GM20431 (cell line): Measurements from ENCODE around the gene UBASH3A.

Experiments used
- in situ Hi-C: fragments of 300-500 bp; cut with MseI, MboI; formaldehyde crosslinking; loops from one replicate; pipeline ENCODE4 v1.15.0; 2020; ENCODE audit warnings: low sequenced_read_pairs; ENCODE audit not compliant: unreplicated experiment

UBASH3A gene

DNA sequence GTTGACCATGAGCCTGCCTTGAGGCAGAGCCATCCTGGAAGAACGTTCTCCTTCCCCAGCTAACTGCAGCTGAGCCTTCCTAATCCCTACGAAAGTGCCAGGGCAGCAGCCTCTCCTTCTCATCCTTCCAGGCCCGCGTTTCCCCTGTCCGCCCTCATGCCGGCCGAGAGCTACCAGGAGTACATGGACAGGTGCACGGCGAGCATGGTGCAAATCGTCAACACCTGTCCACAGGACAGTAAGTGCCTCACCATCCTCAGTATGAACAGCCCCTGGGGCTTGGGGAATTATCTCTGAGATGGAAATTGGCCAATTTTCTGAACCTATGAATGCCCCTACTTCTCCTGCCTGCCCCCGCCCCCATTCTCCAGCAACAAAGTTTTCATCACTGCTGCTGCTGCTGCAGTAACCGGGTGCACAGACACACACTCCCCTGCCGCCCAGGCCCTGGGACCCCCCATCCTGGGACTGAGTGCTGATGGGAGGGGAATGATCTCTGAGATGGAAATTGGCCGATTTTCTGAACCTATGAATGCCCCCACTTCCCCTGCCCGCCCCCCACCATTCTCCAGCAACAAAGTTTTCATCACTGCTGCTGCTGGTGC is 39.6 kb downstream of the UBASH3A start:
- in situ Hi-C loops, result loop anchor here (25.0 kb wide), 1 partner anchor 281 kb away; no protein-coding TSS in a partner anchor

DNA sequence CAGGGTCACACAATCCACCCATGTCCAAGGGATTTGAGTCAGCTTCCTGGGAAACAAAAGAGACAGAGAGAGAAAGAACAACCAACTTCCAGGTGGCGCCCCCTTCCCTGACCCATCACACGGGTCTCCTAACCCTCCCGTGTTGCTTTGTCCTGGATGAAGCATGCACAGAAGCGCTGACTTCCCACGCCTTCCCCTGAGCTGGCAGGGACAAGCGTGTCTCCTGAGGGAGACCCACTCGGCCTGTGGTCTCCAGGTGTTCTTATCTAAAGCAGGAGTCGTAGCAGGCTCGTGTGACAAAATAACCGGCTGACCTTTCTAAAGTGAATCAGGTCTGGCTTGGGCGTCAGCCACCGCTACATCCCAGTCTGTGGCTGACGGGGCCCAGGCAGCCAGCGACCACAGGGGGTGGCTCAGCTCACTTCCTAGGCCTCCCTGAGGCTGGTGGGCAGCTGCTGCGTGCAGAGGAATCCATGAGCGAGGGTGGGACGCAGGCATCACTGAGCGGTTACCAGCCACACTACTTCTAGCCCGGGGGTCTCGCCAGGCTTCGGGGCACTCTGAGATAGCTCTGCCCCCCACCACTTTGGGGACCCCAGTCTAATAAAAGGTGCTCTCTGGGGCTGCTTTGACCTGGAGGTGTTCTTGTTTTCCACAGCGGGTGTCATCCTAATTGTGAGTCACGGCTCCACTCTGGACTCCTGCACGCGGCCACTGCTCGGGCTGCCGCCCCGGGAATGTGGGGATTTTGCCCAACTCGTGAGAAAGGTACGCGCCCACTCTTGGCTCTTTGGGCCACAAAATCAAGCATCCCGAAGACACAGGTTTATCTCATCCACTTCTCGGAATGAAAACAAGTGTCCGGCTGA is 40.4 kb downstream of the UBASH3A start:
- in situ Hi-C loops, result loop anchor here (25.0 kb wide), 1 partner anchor 282 kb away; no protein-coding TSS in a partner anchor

DNA sequence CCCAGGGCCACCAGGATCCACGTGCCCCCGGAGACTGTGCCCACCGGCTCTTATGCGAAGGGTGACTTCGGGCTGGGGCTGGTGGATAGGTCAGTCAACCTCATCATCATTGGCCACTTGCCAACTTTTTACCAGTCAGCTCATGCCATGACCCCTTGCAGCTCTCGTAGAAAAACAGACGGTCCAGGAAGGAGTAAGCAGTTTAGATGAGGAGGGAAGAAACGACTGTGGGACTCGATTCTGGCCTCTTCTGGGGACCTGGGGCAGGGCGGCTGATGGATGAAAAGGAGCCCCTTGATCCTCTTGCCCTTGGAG is 41.0 kb downstream of the UBASH3A start:
- in situ Hi-C loops, result loop anchor here (25.0 kb wide), 1 partner anchor 282 kb away; no protein-coding TSS in a partner anchor

DNA sequence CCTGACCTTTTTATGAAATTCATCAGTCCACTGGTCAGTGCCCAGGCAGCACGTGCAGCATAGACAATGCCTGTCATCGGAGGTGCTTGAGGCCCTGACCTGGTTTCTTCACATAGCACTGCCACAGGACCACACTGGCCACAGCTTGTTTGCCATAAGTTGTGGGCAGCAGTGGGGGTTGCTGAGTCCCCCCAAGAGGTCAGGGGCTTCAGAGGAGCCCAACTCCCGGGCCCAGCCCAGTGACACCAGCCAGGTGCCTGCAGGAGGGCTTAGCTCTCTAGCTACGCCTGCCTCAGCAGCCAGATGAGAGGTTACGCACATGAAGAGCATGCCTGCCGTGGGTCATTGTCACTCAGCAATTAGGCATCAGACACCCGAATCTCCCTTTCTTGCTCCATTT is 41.6 kb downstream of the UBASH3A start:
- in situ Hi-C loops, result loop anchor here (25.0 kb wide), 1 partner anchor 283 kb away; no protein-coding TSS in a partner anchor

DNA sequence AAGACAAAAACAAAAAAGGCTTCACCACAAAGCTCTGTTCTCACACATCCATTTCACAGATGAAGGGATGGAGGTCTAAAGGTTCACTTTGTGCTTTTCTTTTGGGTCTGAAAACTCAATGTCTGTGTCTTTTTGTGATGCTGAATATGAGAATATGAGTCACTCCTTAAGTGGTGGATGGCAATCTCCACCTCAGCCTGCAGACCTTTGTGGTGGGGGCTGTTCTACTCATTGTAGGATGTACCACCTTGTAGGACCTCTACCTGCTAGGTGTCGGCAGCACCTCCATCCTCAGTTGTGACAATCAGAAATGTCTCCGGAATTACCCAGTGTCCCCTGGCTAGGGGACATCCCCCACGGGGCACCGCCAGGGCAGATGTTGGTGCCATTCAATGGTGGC is 42.8 kb downstream of the UBASH3A start:
- in situ Hi-C loops, result loop anchor here (25.0 kb wide), 1 partner anchor 284 kb away; no protein-coding TSS in a partner anchor

DNA sequence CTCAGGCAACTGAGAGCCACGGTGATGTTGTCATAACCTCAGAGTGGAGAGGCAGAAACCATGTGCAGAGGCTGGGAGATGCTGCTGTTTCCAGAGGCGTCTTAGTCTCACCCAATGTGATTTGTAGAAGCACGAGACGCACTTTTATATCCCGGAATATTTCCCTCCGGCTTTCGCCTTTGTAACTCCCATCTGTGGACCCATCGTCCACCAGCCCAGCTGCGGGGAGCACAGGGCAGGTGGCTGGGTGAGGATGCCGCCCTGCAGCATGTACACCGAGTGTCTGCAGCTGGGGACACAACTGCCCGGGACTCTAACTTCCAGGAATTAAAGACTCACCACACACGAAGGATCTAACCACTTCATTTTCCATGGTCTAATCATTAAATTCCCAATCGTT is 43.5 kb downstream of the UBASH3A start:
- in situ Hi-C loops, result loop anchor here (25.0 kb wide), 1 partner anchor 285 kb away; no protein-coding TSS in a partner anchor

DNA sequence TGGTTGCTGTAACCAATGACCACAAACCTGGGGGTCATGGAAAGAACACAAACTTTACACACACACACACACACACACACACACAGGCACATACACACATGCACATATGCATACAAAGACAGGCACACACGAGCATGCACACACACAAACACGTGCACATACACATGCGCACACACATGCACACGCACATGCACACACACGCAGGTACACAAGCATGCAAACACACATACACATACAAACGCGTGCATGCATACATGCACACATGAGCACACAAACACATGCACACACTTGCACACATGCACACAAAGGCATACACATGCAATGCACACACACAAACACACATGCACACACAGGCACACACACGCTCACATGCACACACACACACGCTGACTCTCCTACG is 44.0 kb downstream of the UBASH3A start:
- in situ Hi-C loops, result loop anchor here (25.0 kb wide), 1 partner anchor 285 kb away; no protein-coding TSS in a partner anchor

DNA sequence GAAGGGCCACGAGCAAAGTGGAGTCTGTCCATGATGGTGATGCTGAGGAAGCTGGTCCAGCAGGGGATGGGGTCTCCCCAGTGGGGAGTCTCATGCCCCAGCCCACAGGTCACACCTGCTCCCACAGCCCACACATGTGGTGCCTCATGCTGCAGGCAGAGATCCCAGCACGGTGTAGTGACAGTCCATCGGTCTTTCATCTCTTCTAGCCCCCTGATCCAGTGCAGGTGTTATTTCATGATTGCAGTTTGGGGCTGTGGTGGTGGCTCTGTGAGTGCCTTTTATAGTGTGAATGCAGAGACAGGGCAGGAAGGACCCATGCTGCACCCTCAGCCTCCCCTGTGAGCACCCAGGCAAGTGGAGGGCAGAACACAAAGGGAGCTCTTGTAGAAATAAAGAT is 45.0 kb downstream of the UBASH3A start:
- in situ Hi-C loops, result loop anchor here (25.0 kb wide), 1 partner anchor 286 kb away; no protein-coding TSS in a partner anchor

DNA sequence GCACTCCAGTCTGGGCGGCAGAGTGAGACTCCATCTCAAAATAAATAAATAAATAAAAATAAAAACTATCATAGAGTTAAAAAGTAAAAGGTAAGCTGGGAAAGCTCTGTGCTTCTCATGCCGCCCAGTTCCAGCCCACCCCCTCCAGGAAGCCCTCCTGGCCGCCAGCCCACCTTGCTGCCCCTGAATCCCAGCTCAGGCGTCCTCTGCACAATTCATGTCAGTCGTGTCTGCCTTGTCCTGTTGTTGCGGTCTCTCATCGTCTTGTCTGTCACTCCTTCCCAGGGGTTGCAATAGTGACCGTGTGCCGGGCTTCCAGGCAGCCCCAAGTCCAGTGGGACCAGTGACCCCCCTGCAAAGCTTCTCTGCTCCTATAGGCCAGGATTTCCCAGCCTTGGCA is 48.2 kb downstream of the UBASH3A start:
- in situ Hi-C loops, result no loop called here

- in situ Hi-C loops, result no loop called here
Measured at GRCh38 chr21:42452401-42453223, 48.9 kb downstream of the UBASH3A start.

DNA sequence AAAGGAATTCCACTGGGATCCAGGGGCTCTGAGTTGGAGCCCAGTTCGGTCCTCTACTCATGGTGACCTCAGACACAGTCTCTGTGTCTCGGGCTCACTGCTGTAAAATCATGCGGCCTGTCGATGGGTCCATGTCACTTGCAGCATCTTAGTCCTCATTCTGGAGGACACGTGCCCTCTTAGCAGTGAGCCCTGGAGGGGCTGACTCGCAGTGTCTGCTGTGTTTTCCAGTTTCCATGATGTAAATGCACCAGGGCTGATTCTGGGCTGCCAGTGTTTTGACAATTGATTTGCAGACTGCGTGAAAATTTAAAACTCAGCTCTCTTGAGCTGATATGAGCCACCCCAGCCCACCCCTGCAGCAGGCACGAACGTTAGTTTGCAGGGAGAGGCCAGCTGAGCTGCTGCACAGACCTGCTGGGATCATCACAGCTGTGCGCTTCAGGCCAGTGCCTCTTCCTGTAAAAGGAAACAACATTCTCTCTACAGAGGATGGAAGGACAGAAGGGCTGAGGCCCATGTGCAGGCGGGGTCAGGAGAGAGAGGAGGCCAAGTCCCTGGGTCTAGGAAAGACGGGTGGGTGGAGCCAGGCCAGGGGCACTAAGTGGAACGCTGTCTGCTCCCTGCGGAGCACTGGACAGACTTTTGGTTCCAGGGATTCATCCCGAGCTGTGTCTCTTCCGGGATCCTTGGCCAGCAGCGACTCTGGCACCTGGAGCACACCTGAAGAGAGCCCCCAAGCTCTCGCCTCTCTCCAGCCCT is 49.7 kb downstream of the UBASH3A start:
- in situ Hi-C loops, result no loop called here

- in situ Hi-C loops, result no loop called here
Measured at GRCh38 chr21:42453986-42454570, 50.4 kb downstream of the UBASH3A start.

DNA sequence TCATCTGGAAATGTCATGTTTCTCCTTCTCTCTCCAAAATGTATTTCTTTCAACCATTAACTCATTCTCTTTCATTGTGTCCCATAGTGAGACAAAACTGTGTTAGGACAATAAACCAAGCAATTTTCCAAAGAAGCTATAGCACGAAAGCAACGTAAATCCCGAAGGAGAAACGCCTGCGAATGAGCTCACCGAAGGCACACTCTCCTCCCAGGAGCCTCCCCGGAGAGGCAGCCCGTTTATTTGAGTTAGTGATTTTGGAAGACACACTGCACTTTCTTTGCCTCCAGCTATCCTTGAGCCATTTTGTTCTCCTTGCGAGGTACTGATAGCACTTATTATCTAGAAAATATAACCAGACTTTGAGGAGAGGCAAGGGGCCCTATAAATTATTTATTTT is 51.1 kb downstream of the UBASH3A start:
- in situ Hi-C loops, result no loop called here

DNA sequence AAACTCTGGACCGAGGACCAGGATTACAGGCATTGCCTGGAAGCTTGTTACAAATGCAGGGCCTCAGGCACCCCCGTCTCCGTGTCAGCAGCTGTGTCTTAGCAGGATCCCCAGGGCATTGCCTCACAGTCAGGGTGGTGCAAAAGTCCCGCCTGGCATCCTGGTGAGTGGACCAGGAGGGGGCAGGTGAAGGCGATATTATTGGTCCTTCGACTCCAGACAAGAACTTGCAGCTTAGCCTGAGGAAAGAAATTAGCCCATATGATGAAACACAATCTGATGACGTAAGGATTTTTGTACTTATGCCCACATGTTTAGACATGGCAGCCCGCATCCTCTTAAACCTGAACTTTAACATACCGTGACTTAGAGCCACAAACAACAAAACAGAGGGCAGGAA is 51.5 kb downstream of the UBASH3A start:
- in situ Hi-C loops, result no loop called here

- in situ Hi-C loops, result no loop called here
Measured at GRCh38 chr21:42455754-42456440, 52.2 kb downstream of the UBASH3A start.

- in situ Hi-C loops, result no loop called here
Measured at GRCh38 chr21:42456457-42456856, 52.8 kb downstream of the UBASH3A start.

GRCh38 chr21:42459082-42459460 is 55.4 kb downstream of the UBASH3A start:
- in situ Hi-C loops, result no loop called here

- in situ Hi-C loops, result no loop called here
Measured at GRCh38 chr21:42459546-42460215, 56.0 kb downstream of the UBASH3A start.
